Islet of Langerhans (tissue), 1 donor: Measurements from ENCODE around the gene TET3.

Experiments
- FAIRE-seq: peaks from one replicate; lab custom pipeline; 2011; peaks lifted over from hg19 to GRCh38; lab: Jason Lieb, UNC

The TET3 gene

GRCh38 chr2:73965053-73965452 lies 19.7 kb upstream of the TET3 start:
- FAIRE-seq, result no peak

GRCh38 chr2:73968357-73968937 lies 16.3 kb upstream of the TET3 start:
- no peak for FAIRE-seq

- no peak for FAIRE-seq
Observed at GRCh38 chr2:73969356-73969755, 15.4 kb upstream of the TET3 start.

GRCh38 chr2:73970141-73970803 lies 14.4 kb upstream of the TET3 start:
- FAIRE-seq, result no peak

GRCh38 chr2:73970850-73971471 lies 13.7 kb upstream of the TET3 start:
- FAIRE-seq, result no peak

- FAIRE-seq, result no peak
Observed at GRCh38 chr2:73971722-73972121, 13.0 kb upstream of the TET3 start.

GRCh38 chr2:73972846-73973245 lies 11.9 kb upstream of the TET3 start:
- no peak for FAIRE-seq

GRCh38 chr2:73975731-73976130 lies 9.0 kb upstream of the TET3 start:
- FAIRE-seq, result no peak

- FAIRE-seq, result no peak
Observed at GRCh38 chr2:73976803-73977202, 7.9 kb upstream of the TET3 start.

GRCh38 chr2:73977466-73977865 lies 7.2 kb upstream of the TET3 start:
- no peak for FAIRE-seq

GRCh38 chr2:73979021-73979420 lies 5.7 kb upstream of the TET3 start:
- no peak for FAIRE-seq

- FAIRE-seq, result no peak
Observed at GRCh38 chr2:73979686-73980085, 5.0 kb upstream of the TET3 start.

- FAIRE-seq, result no peak
Observed at GRCh38 chr2:73980566-73980965, 4.1 kb upstream of the TET3 start.

- no peak for FAIRE-seq
Observed at GRCh38 chr2:73981081-73982001, 3.4 kb upstream of the TET3 start.

GRCh38 chr2:73982140-73982617 lies 2.5 kb upstream of the TET3 start:
- FAIRE-seq, result no peak

- no peak for FAIRE-seq
Observed at GRCh38 chr2:73983322-73984202, 1.1 kb upstream of the TET3 start.

GRCh38 chr2:73984922-73985307 lies 205 bp downstream of the TET3 start:
- FAIRE-seq, result no peak

GRCh38 chr2:73985308-73986084 lies 786 bp downstream of the TET3 start:
- no peak for FAIRE-seq

- FAIRE-seq, result no peak
Observed at GRCh38 chr2:73986085-73986681, 1.5 kb downstream of the TET3 start.
